Measurements from ENCODE around the gene DDA1.
"Not testable (repeated sequence)": the region's sequence is repeated elsewhere in the genome, so short reads cannot be mapped to it uniquely, and the experiment has no call there.

DDA1 gene

DNA sequence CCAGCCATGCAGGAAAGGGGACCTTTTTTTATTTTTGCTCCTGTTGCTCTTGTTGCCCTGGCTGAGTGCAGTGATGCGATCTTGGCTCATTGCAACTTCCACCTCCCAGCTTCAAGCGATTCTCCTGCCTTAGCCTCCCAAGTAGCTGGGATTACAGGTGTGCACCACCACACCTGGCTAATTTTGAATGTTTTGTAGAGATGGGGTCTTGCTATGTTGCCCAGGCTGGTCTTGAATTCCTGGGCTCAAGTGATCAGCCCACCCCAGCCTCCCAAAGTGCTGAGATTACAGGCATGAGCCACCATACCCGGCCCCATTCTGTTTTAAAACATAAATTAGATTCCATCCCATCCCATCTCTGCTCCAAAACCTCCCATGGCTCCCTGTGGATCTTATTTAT lies 34.5 kb upstream of the DDA1 start:
- H3K4me3 ChIP-seq (ENCODE audit: low read length in 2 of 2); H3K27ac ChIP-seq (ENCODE audit: low read length); H3K9me3 ChIP-seq (ENCODE audit: control insufficient read depth in 2 of 2, low read length in 2 of 2); H3K9ac ChIP-seq (ENCODE audit: low read length in 2 of 2); H3K4me1 ChIP-seq (ENCODE audit: control insufficient read depth, insufficient read depth, low read length); H3K27me3 ChIP-seq (ENCODE audit: control insufficient read depth in 1 of 2, insufficient read depth in 2 of 2, low read length in 2 of 2): not testable (repeated sequence)
- peaks cover 35 to 39% of the 10 kb centered on the region in 2 donors for H3K36me3 ChIP-seq (ENCODE audit: control insufficient read depth in 2 of 2, insufficient read depth in 2 of 2, low read length in 2 of 2)

DNA sequence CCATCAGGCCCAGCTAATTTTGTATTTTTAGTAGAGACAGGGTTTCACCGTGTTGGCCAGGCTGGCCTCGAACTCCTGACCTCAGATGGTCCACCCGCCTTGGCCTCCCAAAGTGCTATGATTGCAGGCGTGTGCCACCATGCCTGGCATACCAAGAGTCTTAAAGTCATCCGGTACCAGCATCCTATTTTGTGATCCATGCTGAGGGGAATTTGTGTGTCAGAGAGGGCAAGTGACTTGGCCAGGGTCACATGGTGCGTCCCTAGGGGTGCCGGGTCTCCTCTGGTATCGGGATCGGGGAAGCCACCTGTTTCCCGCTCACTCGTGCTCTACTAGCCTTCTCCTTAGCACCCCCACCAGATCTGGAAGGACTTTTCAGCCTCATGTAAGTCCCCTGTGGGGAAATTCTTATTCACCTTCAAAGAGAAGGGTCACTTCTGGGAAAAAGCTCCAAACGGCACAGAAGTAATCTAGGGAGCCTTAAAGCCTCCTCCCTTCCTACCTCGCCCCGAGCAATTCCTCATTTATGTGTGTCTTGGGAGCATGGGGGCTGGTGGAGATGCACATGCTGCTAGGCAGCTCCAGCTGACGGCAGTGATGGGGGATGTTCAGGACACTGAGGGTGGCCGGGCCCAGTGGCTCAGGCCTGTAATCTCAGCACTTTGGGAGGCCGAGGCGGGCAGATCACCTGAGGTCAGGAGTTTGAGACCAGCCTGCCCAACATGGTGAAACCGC lies 33.8 kb upstream of the DDA1 start:
- H3K36me3 ChIP-seq (ENCODE audit: control insufficient read depth in 2 of 2, insufficient read depth in 2 of 2, low read length in 2 of 2), result peaks cover 35 to 37% of the 10 kb centered on the region in 2 donors
- no peak overlapping the region for H3K4me3 ChIP-seq (ENCODE audit: low read length in 2 of 2)
- no peaks in the 10 kb centered on the region for H3K27me3 ChIP-seq (ENCODE audit: control insufficient read depth in 1 of 2, insufficient read depth in 2 of 2, low read length in 2 of 2)
- H3K9ac ChIP-seq (ENCODE audit: low read length in 2 of 2), result no peak overlapping the region
- H3K27ac ChIP-seq (ENCODE audit: low read length), result no peak overlapping the region
- no peaks in the 10 kb centered on the region for H3K4me1 ChIP-seq (ENCODE audit: control insufficient read depth, insufficient read depth, low read length)
- no peaks in the 10 kb centered on the region for H3K9me3 ChIP-seq (ENCODE audit: control insufficient read depth in 2 of 2, low read length in 2 of 2)

DNA sequence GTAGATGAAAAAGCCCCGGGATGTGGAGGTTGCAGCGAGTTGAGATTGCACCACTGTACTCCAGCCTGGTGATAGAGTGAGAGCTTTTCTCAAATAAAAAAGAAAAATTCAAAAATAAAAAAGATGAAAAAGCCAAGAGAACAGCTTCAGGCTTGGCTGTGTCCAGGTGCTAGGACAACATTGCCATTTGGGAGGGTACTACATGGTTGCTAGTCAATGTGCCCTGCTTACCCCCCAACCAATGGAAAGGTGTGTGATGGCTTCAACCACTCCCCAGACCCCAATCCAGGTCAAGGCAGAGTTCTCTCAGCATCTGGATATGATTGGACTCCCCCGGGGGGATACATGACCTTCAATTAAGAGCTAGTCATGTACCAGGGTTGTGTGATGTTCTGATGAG lies 29.9 kb upstream of the DDA1 start:
- H3K27me3 ChIP-seq (ENCODE audit: control insufficient read depth in 1 of 2, insufficient read depth in 2 of 2, low read length in 2 of 2), result peaks cover 8 to 18% of the 10 kb centered on the region in 2 donors
- H3K4me3 ChIP-seq (ENCODE audit: low read length in 2 of 2), result no peak overlapping the region
- no peak overlapping the region for H3K27ac ChIP-seq (ENCODE audit: low read length)
- peaks cover 17% of the 10 kb centered on the region for H3K4me1 ChIP-seq (ENCODE audit: control insufficient read depth, insufficient read depth, low read length)
- no peaks in the 10 kb centered on the region for H3K9me3 ChIP-seq (ENCODE audit: control insufficient read depth in 2 of 2, low read length in 2 of 2)
- no peak overlapping the region for H3K9ac ChIP-seq (ENCODE audit: low read length in 2 of 2)
- peaks cover 21 to 22% of the 10 kb centered on the region in 2 donors for H3K36me3 ChIP-seq (ENCODE audit: control insufficient read depth in 2 of 2, insufficient read depth in 2 of 2, low read length in 2 of 2)

DNA sequence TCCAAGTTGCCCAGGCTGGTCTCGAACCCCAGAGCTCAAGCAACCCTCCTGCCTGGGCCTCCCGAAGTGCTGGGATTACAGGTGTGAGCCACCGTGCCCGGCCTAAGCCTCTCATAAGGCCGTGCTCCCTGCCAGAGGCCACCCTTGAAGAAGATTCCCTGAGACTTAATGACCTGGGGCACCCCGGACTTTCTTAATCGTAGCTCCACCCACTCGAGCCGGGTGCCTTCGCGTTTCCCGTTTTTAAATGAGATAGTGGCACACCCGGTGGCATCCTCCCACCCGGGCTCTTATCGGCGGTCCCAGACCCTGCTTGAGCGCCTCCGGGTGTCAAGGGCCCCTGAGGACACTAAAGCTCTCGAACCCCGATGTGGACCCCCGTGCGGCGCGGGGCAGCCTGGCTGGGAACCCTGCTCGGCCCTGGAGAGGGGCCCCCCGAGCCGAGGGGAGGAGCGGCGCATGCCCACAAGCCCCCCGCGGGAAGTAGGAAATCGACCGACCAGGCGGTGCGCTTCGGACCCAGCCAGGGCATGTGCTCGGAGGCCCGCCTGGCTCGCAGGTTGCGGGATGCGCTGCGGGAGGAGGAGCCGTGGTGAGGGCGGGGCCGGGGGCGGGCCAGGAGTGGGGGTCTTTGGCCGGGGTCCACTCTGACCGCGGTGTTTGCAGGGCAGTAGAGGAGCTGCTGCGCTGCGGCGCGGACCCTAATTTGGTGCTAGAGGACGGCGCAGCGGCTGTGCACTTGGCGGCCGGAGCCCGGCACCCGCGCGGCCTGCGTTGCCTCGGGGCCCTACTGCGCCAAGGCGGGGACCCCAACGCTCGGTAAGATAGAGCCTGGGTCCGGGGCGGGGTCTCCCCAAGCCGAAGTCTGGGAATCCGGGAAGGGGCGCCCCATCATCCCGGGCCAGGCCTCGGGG lies 27.7 kb upstream of the DDA1 start, which contains the start of gene ANKLE1:
Gene ANKLE1 (plus strand): TSS at position 511 of the 914 bp plus-strand sequence. CDS start 20 bp downstream, at position 531.
- peaks cover 17% of the 10 kb centered on the region for H3K4me1 ChIP-seq (ENCODE audit: control insufficient read depth, insufficient read depth, low read length)
- peak within 1 kb of the TSS in 1 of 2 donors; percentile 4 for H3K9ac ChIP-seq (ENCODE audit: low read length in 2 of 2)
- H3K27ac ChIP-seq (ENCODE audit: low read length), result no peak within 1 kb of the TSS
- H3K9me3 ChIP-seq (ENCODE audit: control insufficient read depth in 2 of 2, low read length in 2 of 2), result no peaks in the 10 kb centered on the region
- peaks cover 8 to 18% of the 10 kb centered on the region in 2 donors for H3K27me3 ChIP-seq (ENCODE audit: control insufficient read depth in 1 of 2, insufficient read depth in 2 of 2, low read length in 2 of 2)
- peak within 1 kb of the TSS; percentile 40 to 69 for H3K4me3 ChIP-seq (ENCODE audit: low read length in 2 of 2)
- H3K36me3 ChIP-seq (ENCODE audit: control insufficient read depth in 2 of 2, insufficient read depth in 2 of 2, low read length in 2 of 2), result peaks cover 5 to 11% of the 10 kb centered on the region in 2 donors

DNA sequence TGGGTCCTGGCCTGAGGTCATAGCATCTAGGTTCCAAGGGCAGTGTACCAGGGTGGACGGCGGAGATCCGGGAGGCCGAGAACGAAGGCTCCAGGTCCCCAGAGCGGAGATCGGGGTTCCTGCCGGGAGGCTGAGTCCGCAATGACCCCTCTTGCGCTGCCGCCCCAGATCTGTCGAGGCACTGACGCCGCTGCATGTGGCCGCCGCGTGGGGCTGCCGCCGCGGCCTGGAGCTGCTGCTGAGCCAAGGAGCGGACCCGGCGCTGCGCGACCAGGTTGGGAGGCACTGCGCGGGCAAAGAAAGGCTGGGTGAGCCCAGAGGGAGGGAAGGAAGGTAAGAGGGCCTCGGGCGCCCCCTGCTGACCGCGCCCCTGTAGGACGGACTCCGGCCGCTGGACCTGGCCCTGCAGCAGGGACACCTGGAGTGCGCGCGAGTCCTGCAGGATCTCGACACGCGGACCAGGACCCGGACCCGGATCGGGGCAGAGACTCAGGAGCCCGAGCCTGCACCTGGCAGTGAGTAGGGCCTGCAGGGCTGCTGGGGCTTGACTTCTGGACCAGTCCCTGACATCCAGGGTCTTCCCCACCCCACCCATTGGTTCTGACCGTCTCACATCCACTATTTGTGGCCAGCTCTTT lies 26.8 kb upstream of the DDA1 start:
- Histone ChIP-seq H3K9ac (ENCODE audit: low read length in 2 of 2) (no peak overlapping the region), H3K4me3 (ENCODE audit: low read length in 2 of 2) (peak overlapping the region; percentile 40 to 69)

DNA sequence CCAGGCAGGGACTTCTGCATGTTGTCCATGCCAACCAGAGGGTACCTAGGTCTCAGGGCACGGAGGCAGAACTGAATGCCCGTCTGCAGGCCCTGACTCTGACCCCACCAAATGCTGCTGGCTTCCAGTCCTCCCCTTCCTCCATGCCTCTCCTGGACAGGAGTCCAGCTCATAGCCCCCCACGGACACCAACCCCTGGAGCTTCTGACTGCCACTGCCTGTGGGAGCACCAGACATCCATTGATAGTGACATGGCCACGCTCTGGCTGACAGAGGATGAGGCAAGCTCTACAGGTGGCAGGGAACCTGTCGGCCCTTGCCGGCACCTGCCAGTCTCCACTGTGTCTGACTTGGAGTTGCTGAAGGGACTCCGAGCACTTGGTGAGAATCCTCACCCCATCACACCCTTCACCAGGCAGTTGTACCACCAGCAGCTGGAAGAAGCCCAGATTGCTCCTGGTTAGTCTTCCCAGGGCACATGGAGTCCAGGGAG lies 25.8 kb upstream of the DDA1 start:
- no peaks in the 10 kb centered on the region for H3K9me3 ChIP-seq (ENCODE audit: control insufficient read depth in 2 of 2, low read length in 2 of 2)
- no peak overlapping the region for H3K27ac ChIP-seq (ENCODE audit: low read length)
- no peak overlapping the region for H3K9ac ChIP-seq (ENCODE audit: low read length in 2 of 2)
- H3K4me3 ChIP-seq (ENCODE audit: low read length in 2 of 2), result no peak overlapping the region
- H3K27me3 ChIP-seq (ENCODE audit: control insufficient read depth in 1 of 2, insufficient read depth in 2 of 2, low read length in 2 of 2), result peaks cover 8 to 18% of the 10 kb centered on the region in 2 donors
- peaks cover 17% of the 10 kb centered on the region for H3K4me1 ChIP-seq (ENCODE audit: control insufficient read depth, insufficient read depth, low read length)
- peaks cover 0 to 3% of the 10 kb centered on the region in 2 donors for H3K36me3 ChIP-seq (ENCODE audit: control insufficient read depth in 2 of 2, insufficient read depth in 2 of 2, low read length in 2 of 2)

More for the DNA sequence above, 26.8 kb upstream of the DDA1 start:
- Histone ChIP-seq H3K27me3 (ENCODE audit: control insufficient read depth in 1 of 2, insufficient read depth in 2 of 2, low read length in 2 of 2) (peaks cover 8 to 18% of the 10 kb centered on the region in 2 donors), H3K4me1 (ENCODE audit: control insufficient read depth, insufficient read depth, low read length) (peaks cover 17% of the 10 kb centered on the region), H3K27ac (ENCODE audit: low read length) (no peak overlapping the region), H3K36me3 (ENCODE audit: control insufficient read depth in 2 of 2, insufficient read depth in 2 of 2, low read length in 2 of 2) (peaks cover under 1 to 4% of the 10 kb centered on the region in 2 donors), H3K9me3 (ENCODE audit: control insufficient read depth in 2 of 2, low read length in 2 of 2) (no peaks in the 10 kb centered on the region)

DNA sequence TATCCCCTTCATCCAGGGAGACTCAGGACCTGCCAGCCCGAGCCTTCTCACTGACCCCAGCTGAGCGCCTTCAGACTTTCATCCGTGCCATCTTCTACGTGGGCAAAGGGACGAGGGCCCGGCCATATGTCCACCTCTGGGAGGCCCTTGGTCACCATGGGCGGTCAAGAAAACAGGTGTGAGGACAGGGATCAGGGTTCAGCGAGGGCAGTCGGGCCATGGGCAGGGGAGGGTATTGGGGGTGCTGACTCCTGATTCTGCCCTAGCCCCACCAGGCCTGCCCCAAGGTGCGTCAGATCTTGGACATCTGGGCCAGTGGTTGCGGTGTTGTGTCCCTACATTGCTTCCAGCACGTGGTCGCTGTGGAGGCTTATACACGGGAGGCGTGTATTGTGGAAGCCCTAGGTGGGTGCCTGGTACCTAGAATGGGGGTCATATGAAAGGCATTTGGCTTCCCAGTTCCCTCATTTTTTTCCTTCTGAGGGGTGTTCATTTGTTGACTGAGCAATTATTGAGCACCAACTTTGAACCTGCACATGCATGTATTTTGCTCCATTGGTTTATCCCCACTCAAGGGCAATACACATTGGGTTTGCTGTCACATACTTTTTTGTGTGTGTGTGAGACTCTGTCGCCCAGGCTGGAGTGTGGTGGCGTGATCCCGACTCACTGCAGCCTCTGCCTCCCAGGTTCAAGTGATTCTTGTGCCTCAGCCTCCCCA lies 23.8 kb upstream of the DDA1 start:
- no peaks in the 10 kb centered on the region for H3K9me3 ChIP-seq (ENCODE audit: control insufficient read depth in 2 of 2, low read length in 2 of 2)
- peaks cover 8 to 18% of the 10 kb centered on the region in 2 donors for H3K27me3 ChIP-seq (ENCODE audit: control insufficient read depth in 1 of 2, insufficient read depth in 2 of 2, low read length in 2 of 2)
- no peak overlapping the region for H3K4me3 ChIP-seq (ENCODE audit: low read length in 2 of 2)
- H3K27ac ChIP-seq (ENCODE audit: low read length), result no peak overlapping the region
- H3K4me1 ChIP-seq (ENCODE audit: control insufficient read depth, insufficient read depth, low read length), result peaks cover 17% of the 10 kb centered on the region
- no peaks in the 10 kb centered on the region for H3K36me3 ChIP-seq (ENCODE audit: control insufficient read depth in 2 of 2, insufficient read depth in 2 of 2, low read length in 2 of 2)
- H3K9ac ChIP-seq (ENCODE audit: low read length in 2 of 2), result no peak overlapping the region

DNA sequence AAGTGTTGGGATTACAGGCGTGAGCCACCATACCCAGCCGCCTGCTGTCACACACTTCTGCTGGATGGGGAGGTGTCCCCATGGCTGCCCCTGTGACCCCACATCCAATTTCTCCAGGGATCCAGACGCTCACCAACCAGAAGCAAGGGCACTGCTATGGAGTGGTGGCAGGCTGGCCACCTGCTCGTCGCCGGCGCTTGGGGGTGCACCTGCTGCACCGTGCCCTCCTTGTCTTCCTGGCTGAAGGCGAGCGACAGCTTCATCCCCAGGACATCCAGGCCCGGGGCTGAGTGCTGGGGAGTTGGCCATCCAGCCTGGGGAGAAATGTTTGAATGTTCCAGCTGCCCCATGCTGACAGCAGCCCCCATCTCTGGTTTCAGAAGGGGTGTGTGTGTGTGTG lies 23.1 kb upstream of the DDA1 start:
- Histone ChIP-seq H3K9me3 (ENCODE audit: control insufficient read depth in 2 of 2, low read length in 2 of 2) (no peaks in the 10 kb centered on the region), H3K4me1 (ENCODE audit: control insufficient read depth, insufficient read depth, low read length) (peaks cover 17% of the 10 kb centered on the region), H3K27me3 (ENCODE audit: control insufficient read depth in 1 of 2, insufficient read depth in 2 of 2, low read length in 2 of 2) (peaks cover 8 to 17% of the 10 kb centered on the region in 2 donors), H3K9ac (ENCODE audit: low read length in 2 of 2) (no peak overlapping the region), H3K4me3 (ENCODE audit: low read length in 2 of 2) (no peak overlapping the region), H3K36me3 (ENCODE audit: control insufficient read depth in 2 of 2, insufficient read depth in 2 of 2, low read length in 2 of 2) (no peaks in the 10 kb centered on the region), H3K27ac (ENCODE audit: low read length) (no peak overlapping the region)

DNA sequence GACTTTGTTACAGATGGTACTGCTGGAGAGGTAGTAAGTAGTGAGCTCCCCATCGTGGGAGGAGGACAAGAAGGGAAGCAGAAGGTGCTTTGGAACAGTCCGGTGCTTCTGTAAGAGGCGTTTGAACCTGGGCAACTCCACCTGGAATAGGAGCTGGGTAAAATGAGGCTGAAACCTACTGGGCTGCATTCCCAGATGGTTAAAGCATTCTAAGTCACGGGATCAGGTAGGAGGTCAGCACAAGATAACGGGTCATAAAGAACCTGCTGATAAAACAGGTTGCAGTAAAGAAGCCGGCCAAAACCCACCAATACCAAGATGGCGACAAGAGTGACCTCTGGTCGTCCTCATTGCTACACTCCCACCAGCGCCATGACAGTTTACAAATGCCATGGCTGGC lies 22.6 kb upstream of the DDA1 start:
- H3K4me3 ChIP-seq (ENCODE audit: low read length in 2 of 2), result no peak overlapping the region

DNA sequence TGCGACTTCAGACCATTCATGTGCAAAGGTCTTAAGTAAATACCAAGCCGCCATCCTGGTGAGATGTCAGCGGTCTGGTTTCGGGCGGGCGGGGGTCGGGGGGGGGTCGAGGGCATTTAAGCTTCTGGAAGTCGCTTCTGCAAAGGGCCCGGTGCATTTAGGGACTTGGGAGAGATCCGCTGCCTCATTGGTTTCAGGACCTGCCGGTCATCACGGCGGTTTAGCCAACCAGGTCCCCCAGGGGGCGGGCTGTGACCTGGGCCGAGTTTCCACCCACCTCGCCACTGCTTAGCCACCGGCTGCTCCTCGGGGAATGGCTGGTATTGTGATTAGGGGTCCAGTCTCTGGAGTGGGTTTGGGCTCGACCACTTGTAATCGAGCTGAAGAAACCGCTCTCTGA lies 19.9 kb upstream of the DDA1 start:
- Histone ChIP-seq H3K9ac (ENCODE audit: low read length in 2 of 2) (no peak overlapping the region), H3K27ac (ENCODE audit: low read length) (no peak overlapping the region)

More for the DNA sequence above, 22.6 kb upstream of the DDA1 start:
- H3K4me1 ChIP-seq (ENCODE audit: control insufficient read depth, insufficient read depth, low read length), result peaks cover 13% of the 10 kb centered on the region
- no peak overlapping the region for H3K9ac ChIP-seq (ENCODE audit: low read length in 2 of 2)
- H3K27me3 ChIP-seq (ENCODE audit: control insufficient read depth in 1 of 2, insufficient read depth in 2 of 2, low read length in 2 of 2), result peaks cover 4 to 12% of the 10 kb centered on the region in 2 donors
- H3K27ac ChIP-seq (ENCODE audit: low read length), result no peak overlapping the region
- no peaks in the 10 kb centered on the region for H3K36me3 ChIP-seq (ENCODE audit: control insufficient read depth in 2 of 2, insufficient read depth in 2 of 2, low read length in 2 of 2)
- no peaks in the 10 kb centered on the region for H3K9me3 ChIP-seq (ENCODE audit: control insufficient read depth in 2 of 2, low read length in 2 of 2)

More for the DNA sequence above, 19.9 kb upstream of the DDA1 start:
- no peaks in the 10 kb centered on the region for H3K27me3 ChIP-seq (ENCODE audit: control insufficient read depth in 1 of 2, insufficient read depth in 2 of 2, low read length in 2 of 2)
- H3K4me3 ChIP-seq (ENCODE audit: low read length in 2 of 2), result no peak overlapping the region
- no peaks in the 10 kb centered on the region for H3K9me3 ChIP-seq (ENCODE audit: control insufficient read depth in 2 of 2, low read length in 2 of 2)
- H3K36me3 ChIP-seq (ENCODE audit: control insufficient read depth in 2 of 2, insufficient read depth in 2 of 2, low read length in 2 of 2), result peaks cover 0 to 1% of the 10 kb centered on the region in 2 donors
- H3K4me1 ChIP-seq (ENCODE audit: control insufficient read depth, insufficient read depth, low read length), result peaks cover 9% of the 10 kb centered on the region
